OCI-LY7 (cell line): ENCODE results near the gene SAMD8. TPM values are rescaled to one million over a fixed set of nuclear protein-coding genes. Genes with fewer than 3 reads are reported as not detected.
"Not testable (repeated sequence)": the region's sequence is repeated elsewhere in the genome, so short reads cannot be mapped to it uniquely, and the experiment has no call there.

ENCODE experiments used
- BruUV-seq: library from RNA; stranded (reverse); fragments of 400-500 nt; replicated peaks from 2 replicates; lab custom pipeline; 2021; lab: Mats Ljungman, UMichigan
- CTCF ChIA-PET: fragments of 300-600 bp; sonication (Branson Sonifier 250); formaldehyde crosslinking; loops from one replicate; lab custom pipeline; 2022; ENCODE audit warnings: antibody characterized with exemption; ENCODE audit not compliant: unreplicated experiment; lab: Charles Lee
- POLR2A ChIA-PET: fragments of 300-600 bp; sonication (Branson Sonifier 250); formaldehyde crosslinking; loops from one replicate; lab custom pipeline; 2022; ENCODE audit warnings: antibody characterized with exemption; lab: Charles Lee
- DNase-seq: peaks from one replicate; pipeline ENCODE4 v3.0.0-alpha.2; 2015; ENCODE audit warnings: low spot score
- H2AFZ ChIP-seq: fragments of 200-600 bp; sonication (generic), shearing (Covaris generic); 2 replicates; pipeline ENCODE4 v1.6.1; 2014; ENCODE audit warnings: mild to moderate bottlenecking, antibody characterized with exemption, low read length, moderate library complexity
- H3K27ac ChIP-seq: fragments of 200-600 bp; sonication (generic); 2 replicates; pipeline ENCODE4 v1.5.1; 2014; ENCODE audit warnings: mixed run types, low read depth, mild to moderate bottlenecking, moderate library complexity, low read length, inconsistent platforms; ENCODE audit not compliant: poor library complexity, severe bottlenecking
- H3K36me3 ChIP-seq: fragments of 200-600 bp; sonication (generic); 2 replicates; pipeline ENCODE4 v1.6.1; 2014; ENCODE audit warnings: mild to moderate bottlenecking, antibody characterized with exemption, low read length, moderate library complexity, mixed read lengths; ENCODE audit not compliant: insufficient read depth
- H3K4me1 ChIP-seq: fragments of 200-600 bp; sonication (generic); 2 replicates; pipeline ENCODE4 v1.5.1; 2014; ENCODE audit warnings: mild to moderate bottlenecking, low read length; ENCODE audit not compliant: insufficient read depth, poor library complexity, severe bottlenecking
- H3K4me2 ChIP-seq: fragments of 200-600 bp; sonication (generic); 2 replicates; pipeline ENCODE4 v1.6.1; 2014; ENCODE audit warnings: mild to moderate bottlenecking, low read length
- H3K4me3 ChIP-seq: fragments of 200-600 bp; sonication (generic); 2 replicates; pipeline ENCODE4 v1.5.1; 2014; ENCODE audit warnings: mild to moderate bottlenecking, low read depth, low read length; ENCODE audit not compliant: poor library complexity, severe bottlenecking
- H3K79me2 ChIP-seq: fragments of 200-600 bp; sonication (generic); 2 replicates; pipeline ENCODE4 v1.6.1; 2016; ENCODE audit warnings: low read depth, mild to moderate bottlenecking, low read length, moderate library complexity, mixed read lengths; ENCODE audit not compliant: insufficient read depth
- H3K9me2 ChIP-seq: fragments of 200-600 bp; sonication (generic); 2 replicates; pipeline ENCODE4 v1.6.1; 2016; ENCODE audit warnings: mild to moderate bottlenecking, low read length, mixed read lengths; ENCODE audit not compliant: insufficient read depth
- H3K9me3 ChIP-seq: fragments of 200-600 bp; sonication (generic); 2 replicates; pipeline ENCODE4 v1.6.1; 2014; ENCODE audit warnings: mild to moderate bottlenecking, mixed run types, low read length, mixed read lengths
- H4K20me1 ChIP-seq: fragments of 200-600 bp; sonication (generic); 2 replicates; pipeline ENCODE4 v1.6.1; 2014; ENCODE audit warnings: mild to moderate bottlenecking, antibody characterized with exemption, low read length, moderate library complexity, mixed read lengths; ENCODE audit not compliant: insufficient read depth
- EZH2phosphoT487 ChIP-seq: fragments of 200-600 bp; sonication (generic); IDR thresholded peaks from 2 replicates; pipeline ENCODE4 v1.6.1; 2018; ENCODE audit warnings: low read depth, borderline replicate concordance, mild to moderate bottlenecking, mixed run types, antibody characterized with exemption, low read length, moderate library complexity, mixed read lengths
- intact Hi-C: fragments of 100-400 bp; cut with micrococcal nuclease; formaldehyde crosslinking; loops from one replicate; pipeline ENCODE4 v1.10.0; 2022; ENCODE audit not compliant: unreplicated experiment
- total RNA-seq, 2 experiments: library from RNA; depleted of rRNA in 1 of 2; stranded (reverse); fragments of >200 nt in 1 of 2; shearing (Covaris generic) in 1 of 2; gene quantifications; 2 replicates each; pipeline ENCODE4 v1.2.3, GENCODE V29; 2014 to 2022
- TF ChIP-seq, protein P1 (sequence below): fragments of 200-600 bp; sonication (generic); conservative IDR thresholded peaks from 2 replicates; pipeline ENCODE4 v1.5.1; 2014; ENCODE audit warnings: mild to moderate bottlenecking, antibody characterized with exemption, low read length, moderate library complexity, mixed read lengths

Gene SAMD8
- total RNA-seq, 2 experiments from 2014 or later: 8.8 to 16.7 TPM

- Histone ChIP-seq H3K4me1 (peaks cover 9% of the 10 kb centered on the region), H3K27ac (no peak overlapping the region), H4K20me1 (no peaks in the 10 kb centered on the region), H3K36me3 (no peaks in the 10 kb centered on the region), H3K4me3 (no peak overlapping the region), H3K79me2 (no peaks in the 10 kb centered on the region), H3K9me2 (no peaks in the 10 kb centered on the region), H3K9me3 (no peaks in the 10 kb centered on the region), H2AFZ (no peak overlapping the region), H3K4me2 (no peak overlapping the region)
- intact Hi-C loops: no loop called here
- no peak for TF ChIP-seq EZH2phosphoT487
- TF ChIP-seq, protein P1, sequence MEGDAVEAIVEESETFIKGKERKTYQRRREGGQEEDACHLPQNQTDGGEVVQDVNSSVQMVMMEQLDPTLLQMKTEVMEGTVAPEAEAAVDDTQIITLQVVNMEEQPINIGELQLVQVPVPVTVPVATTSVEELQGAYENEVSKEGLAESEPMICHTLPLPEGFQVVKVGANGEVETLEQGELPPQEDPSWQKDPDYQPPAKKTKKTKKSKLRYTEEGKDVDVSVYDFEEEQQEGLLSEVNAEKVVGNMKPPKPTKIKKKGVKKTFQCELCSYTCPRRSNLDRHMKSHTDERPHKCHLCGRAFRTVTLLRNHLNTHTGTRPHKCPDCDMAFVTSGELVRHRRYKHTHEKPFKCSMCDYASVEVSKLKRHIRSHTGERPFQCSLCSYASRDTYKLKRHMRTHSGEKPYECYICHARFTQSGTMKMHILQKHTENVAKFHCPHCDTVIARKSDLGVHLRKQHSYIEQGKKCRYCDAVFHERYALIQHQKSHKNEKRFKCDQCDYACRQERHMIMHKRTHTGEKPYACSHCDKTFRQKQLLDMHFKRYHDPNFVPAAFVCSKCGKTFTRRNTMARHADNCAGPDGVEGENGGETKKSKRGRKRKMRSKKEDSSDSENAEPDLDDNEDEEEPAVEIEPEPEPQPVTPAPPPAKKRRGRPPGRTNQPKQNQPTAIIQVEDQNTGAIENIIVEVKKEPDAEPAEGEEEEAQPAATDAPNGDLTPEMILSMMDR: no peak
- CTCF ChIA-PET: no interaction called here
- DNase-seq: no peak
- POLR2A ChIA-PET: interaction anchor here (0.6 to 1.3 kb wide), 2 partner anchors 23 to 947 kb away, joined by 3 read pairs; no protein-coding TSS in a partner anchor
- BruUV-seq: no TSS peak
Observed at GRCh38 chr10:75106242-75106641, 5.2 kb upstream of the SAMD8 start.

DNA sequence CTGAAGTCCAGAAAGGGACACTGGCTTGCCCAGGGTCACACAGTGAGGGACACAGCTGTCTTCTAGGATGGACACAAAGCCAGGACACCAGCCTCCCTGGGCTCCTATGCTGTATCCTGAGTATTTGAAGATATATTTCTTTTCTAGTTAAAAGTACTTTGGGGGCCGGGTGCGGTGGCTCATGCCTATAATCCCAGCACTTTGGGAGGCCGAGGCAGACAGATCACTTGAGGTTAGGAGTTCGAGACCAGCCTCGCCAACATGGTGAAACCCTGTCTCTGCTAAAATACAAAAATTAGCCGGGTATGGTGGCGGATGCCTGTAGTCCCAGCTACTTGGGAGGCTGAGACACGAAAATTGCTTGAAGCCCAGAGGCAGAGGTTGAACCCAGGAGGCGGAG lies 4.6 kb upstream of the SAMD8 start:
- H3K9me2 ChIP-seq, H3K4me1 ChIP-seq, intact Hi-C loops, H3K79me2 ChIP-seq, H2AFZ ChIP-seq, CTCF ChIA-PET, H3K9me3 ChIP-seq, DNase-seq, H3K4me3 ChIP-seq, H3K4me2 ChIP-seq, H3K27ac ChIP-seq, H4K20me1 ChIP-seq, H3K36me3 ChIP-seq, BruUV-seq: not testable (repeated sequence)
- POLR2A ChIA-PET: interaction anchor here (0.6 to 1.3 kb wide), 2 partner anchors 22 to 948 kb away, joined by 3 read pairs; no protein-coding TSS in a partner anchor

DNA sequence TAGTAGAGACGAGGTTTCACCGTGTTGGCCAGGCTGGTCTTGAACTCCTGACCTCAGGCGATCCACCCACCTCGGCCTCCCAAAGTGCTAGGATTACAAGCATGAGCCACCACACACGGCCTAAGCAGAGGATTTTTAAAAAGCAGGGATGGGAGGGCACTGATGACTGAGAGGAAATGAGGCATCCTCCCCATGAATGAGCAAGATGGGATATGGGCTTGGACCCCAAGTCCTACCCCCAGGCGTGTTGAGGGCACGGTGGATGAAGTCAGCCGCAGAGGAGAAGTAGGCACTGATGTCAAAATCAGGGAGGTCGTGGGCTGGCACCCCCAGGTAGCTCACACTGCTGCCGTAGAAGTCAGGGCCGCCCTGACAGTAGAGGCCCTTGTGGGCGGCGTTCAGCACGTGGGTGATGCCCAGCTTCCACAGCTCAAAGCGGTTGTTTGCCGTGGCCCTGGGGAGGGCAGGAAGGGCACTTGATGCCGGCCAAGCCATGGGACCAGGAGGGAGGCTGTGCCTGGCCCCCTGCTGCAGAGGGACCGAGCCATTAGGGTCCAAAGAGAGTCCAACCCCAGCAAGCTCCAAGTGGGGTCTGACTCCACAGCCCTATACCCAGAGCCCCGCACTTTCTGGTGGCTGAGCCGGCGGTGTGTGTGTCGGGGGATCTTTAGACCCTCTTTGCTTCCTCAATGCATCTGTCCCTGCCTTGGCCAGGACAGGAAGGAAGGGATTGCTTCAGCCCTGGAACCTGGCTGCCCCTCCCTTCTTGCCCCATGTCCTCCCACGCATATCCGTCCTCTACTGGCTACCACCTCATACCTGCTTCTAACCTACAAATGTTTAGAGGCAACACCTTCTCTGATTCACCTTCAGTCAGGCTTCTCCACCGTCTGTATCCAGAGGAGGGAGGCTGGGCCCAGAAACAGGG lies 3.4 kb upstream of the SAMD8 start:
- Histone ChIP-seq H3K79me2 (peaks cover 10% of the 10 kb centered on the region), H3K4me2 (no peak overlapping the region), H3K4me1 (peaks cover 15% of the 10 kb centered on the region), H2AFZ (no peak overlapping the region), H3K9me2 (no peaks in the 10 kb centered on the region), H3K27ac (no peak overlapping the region), H3K4me3 (no peak overlapping the region), H4K20me1 (no peaks in the 10 kb centered on the region; the same call in 1 of the 2 replicates), H3K36me3 (no peaks in the 10 kb centered on the region), H3K9me3 (no peaks in the 10 kb centered on the region)
- CTCF ChIA-PET: no interaction called here
- no peak for DNase-seq
- no TSS peak for BruUV-seq
- intact Hi-C loops: no loop called here
- no peak for TF ChIP-seq EZH2phosphoT487
- TF ChIP-seq, protein P1: no peak
- POLR2A ChIA-PET: interaction anchor here (1.1 kb wide), 1 partner anchor 105 kb away, joined by 3 read pairs; no protein-coding TSS in a partner anchor
